ENCODE data around the gene CHRNB1. TPM values are rescaled to one million over a fixed set of nuclear protein-coding genes. Genes with fewer than 3 reads are reported as not detected.

Gene CHRNB1
- total RNA-seq, 4 donors from 2014 or later, result 2.4 to 10.4 (median 9.8) TPM

- TF ChIP-seq, protein P1, sequence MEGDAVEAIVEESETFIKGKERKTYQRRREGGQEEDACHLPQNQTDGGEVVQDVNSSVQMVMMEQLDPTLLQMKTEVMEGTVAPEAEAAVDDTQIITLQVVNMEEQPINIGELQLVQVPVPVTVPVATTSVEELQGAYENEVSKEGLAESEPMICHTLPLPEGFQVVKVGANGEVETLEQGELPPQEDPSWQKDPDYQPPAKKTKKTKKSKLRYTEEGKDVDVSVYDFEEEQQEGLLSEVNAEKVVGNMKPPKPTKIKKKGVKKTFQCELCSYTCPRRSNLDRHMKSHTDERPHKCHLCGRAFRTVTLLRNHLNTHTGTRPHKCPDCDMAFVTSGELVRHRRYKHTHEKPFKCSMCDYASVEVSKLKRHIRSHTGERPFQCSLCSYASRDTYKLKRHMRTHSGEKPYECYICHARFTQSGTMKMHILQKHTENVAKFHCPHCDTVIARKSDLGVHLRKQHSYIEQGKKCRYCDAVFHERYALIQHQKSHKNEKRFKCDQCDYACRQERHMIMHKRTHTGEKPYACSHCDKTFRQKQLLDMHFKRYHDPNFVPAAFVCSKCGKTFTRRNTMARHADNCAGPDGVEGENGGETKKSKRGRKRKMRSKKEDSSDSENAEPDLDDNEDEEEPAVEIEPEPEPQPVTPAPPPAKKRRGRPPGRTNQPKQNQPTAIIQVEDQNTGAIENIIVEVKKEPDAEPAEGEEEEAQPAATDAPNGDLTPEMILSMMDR (IDR thresholded peaks at IDR 0.05; ENCODE audit: low read depth), result no peak
Observed at GRCh38 chr17:7475764-7476422, 31.0 kb downstream of the CHRNB1 start.

DNA sequence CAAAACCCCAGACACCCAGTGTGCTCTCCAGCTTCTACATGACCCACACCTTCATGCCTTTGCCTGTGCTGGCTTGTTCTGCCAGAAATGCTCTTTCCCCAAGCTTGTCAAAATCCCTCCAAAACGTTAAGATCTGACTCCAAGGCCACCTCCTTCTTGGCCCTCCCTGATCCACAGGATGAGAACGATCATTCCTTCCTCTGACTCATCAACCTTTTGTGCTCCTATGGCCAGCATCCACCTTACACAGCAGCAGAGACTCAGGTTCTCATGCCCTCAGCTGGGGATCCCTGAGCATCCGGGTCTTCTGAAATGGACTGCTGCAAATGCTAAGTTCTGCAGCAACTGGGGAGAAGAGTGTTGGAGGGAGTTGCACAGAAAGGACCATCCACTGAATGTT is 31.6 kb downstream of the CHRNB1 start:
- TF ChIP-seq, protein P1 (IDR thresholded peaks at IDR 0.05; ENCODE audit: low read depth), result no peak

DNA sequence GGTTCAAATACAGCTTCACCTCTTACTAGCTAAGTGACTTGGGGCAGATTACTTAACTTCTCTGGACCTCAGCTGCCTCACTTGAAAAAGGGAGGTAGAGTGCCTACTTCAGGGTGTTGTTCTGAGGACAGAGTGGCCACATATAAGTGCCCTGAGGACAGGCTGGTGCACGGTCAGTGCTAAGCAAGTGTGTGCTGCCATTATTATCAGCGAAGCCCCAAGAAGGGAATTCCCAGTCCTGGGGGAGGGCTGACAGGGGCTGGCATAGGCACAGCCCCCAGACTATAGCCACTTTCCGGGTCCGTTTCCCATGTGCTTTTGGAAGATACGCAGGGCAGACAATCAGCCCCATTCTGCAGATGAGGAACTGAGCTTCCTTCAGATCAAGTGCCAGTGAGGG is 32.1 kb downstream of the CHRNB1 start:
- TF ChIP-seq, protein P1 (IDR thresholded peaks at IDR 0.05; ENCODE audit: low read depth), result no peak

DNA sequence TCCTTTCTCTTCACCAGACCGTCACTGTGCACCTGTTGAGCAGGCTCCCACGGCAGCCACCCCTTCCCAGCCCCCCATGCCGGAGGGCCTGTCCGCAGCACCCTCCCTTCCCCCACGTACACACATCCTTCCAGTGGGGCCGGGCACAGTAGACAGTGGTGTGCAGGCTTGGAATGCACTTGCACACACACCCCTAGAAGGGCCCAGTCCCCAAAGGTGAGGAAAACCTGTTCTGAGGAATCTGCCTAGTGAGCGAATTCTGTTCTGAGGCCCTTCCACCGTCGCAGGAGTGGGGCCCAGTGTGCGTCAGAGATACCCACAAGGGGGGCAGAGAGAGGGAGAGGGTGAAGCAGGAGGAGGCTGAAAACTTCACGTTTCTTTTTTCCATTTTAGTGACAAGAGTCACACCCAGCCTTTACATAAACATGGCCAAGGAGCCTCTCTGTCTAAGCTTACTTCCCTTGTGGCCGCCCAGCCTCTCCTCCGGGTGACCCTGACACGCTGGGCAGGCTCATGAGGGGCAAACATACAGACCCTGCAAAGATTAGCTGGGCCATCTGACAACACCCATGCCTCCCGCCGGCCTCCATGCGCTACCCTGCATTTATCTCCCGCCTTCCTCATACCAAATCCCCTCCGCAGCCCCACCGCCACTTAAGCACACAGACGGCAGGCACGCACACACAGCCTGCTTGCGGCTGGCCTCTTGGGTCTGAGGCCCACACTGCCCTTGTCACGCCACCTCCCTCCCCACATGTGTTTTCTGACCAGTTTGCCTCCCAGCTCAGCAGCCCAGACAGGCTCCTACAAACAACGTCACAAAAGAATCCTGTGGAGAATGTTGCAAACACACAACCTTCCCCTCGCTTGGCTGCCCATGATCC is 32.8 kb downstream of the CHRNB1 start:
- TF ChIP-seq, protein P1 (IDR thresholded peaks at IDR 0.05; ENCODE audit: low read depth), result no peak

- TF ChIP-seq, protein P1 (IDR thresholded peaks at IDR 0.05; ENCODE audit: low read depth), result no peak
Observed at GRCh38 chr17:7478276-7479212, 33.7 kb downstream of the CHRNB1 start.

GRCh38 chr17:7479213-7480088 is 34.6 kb downstream of the CHRNB1 start, which contains the start of gene ZBTB4:
ZBTB4 (minus strand) TSS chr17:7479631; CDS start chr17:7466801, 12,830 bp downstream.
- TF ChIP-seq, protein P1 (IDR thresholded peaks at IDR 0.05; ENCODE audit: low read depth), result no peak
